Ecto neural progenitor cell (in vitro differentiated cells): ENCODE results near the gene MRPL10.
"Not testable (repeated sequence)": the region's sequence is repeated elsewhere in the genome, so short reads cannot be mapped to it uniquely, and the experiment has no call there.

Experiments
- DNase-seq: peaks from one replicate; pipeline ENCODE4 v3.0.0-alpha.2; 2018; ENCODE audit warnings: low spot score

Gene MRPL10

GRCh38 chr17:47789611-47790561, 41.5 kb downstream of the MRPL10 start:
- DNase-seq, result peak; percentile 85

- peak; percentile 83 for DNase-seq
Measured at GRCh38 chr17:47785538-47786123, 45.7 kb downstream of the MRPL10 start.

- DNase-seq, result no peak
Measured at GRCh38 chr17:47781397-47781796, 49.9 kb downstream of the MRPL10 start.

- DNase-seq, result no peak
Measured at GRCh38 chr17:47778184-47778635, 53.1 kb downstream of the MRPL10 start.

- DNase-seq, result no peak
Measured at GRCh38 chr17:47776330-47777197, 54.8 kb downstream of the MRPL10 start.

- no peak for DNase-seq
Measured at GRCh38 chr17:47774987-47775580, 56.3 kb downstream of the MRPL10 start.

GRCh38 chr17:47774331-47774730, 57.0 kb downstream of the MRPL10 start:
- DNase-seq, result no peak

- not testable (repeated sequence) for DNase-seq
Measured at GRCh38 chr17:47773649-47774048, 57.7 kb downstream of the MRPL10 start.
